CD4-positive, alpha-beta T cell (primary cell): ENCODE data around the gene WNT16. TPM values are rescaled to one million over a fixed set of nuclear protein-coding genes. Genes with fewer than 3 reads are reported as not detected.

Experiments used
- ATAC-seq: fragments of 200-7000 bp; cut with Tn5 transposase; one replicate; pipeline ENCODE4 v1.10.0; 2022; ENCODE audit warnings: mild to moderate bottlenecking; ENCODE audit not compliant: poor library complexity
- CTCF ChIA-PET: fragments of 350-600 bp; sonication (Branson Sonifier 250); formaldehyde crosslinking; loops from one replicate; lab custom pipeline; 2021; ENCODE audit warnings: antibody characterized with exemption, inconsistent platforms; lab: Charles Lee
- POLR2A ChIA-PET: fragments of 350-600 bp; sonication (Branson Sonifier 250); formaldehyde crosslinking; loops from one replicate; lab custom pipeline; 2021; ENCODE audit warnings: antibody characterized with exemption, inconsistent platforms; lab: Charles Lee
- DNase-seq, 14 experiments: peaks; one replicate each; pipeline ENCODE4 v3.0.0-alpha.2; 2013 to 2020; ENCODE audit warnings: mixed read lengths in 2 of 14
- H3K27ac ChIP-seq, 2 donors: one replicate each; pipeline versions ENCODE4 v1.5.1 to v1.7.0; 2013; ENCODE audit warnings: low read length in 2 of 2, low read depth in 1 of 2, mild to moderate bottlenecking in 1 of 2
- H3K27me3 ChIP-seq, 2 experiments: 1 replicate in 1 of 2; 2 replicates in 1 of 2; pipeline versions ENCODE4 v1.6.1 to v1.7.0; 2013; ENCODE audit warnings: low read length in 2 of 2, control low read depth in 1 of 2, mild to moderate bottlenecking in 1 of 2, moderate library complexity in 1 of 2; ENCODE audit not compliant: insufficient read depth in 2 of 2, control insufficient read depth in 1 of 2
- H3K36me3 ChIP-seq: one replicate; pipeline ENCODE4 v1.6.1; 2013; ENCODE audit warnings: low read length, control low read depth; ENCODE audit not compliant: insufficient read depth
- H3K4me1 ChIP-seq: one replicate; pipeline ENCODE4 v1.6.1; 2013; ENCODE audit warnings: low read length, control low read depth; ENCODE audit not compliant: insufficient read depth
- H3K4me3 ChIP-seq: one replicate; pipeline ENCODE4 v1.5.1; 2013; ENCODE audit warnings: mild to moderate bottlenecking, low read length, moderate library complexity
- H3K9me3 ChIP-seq, 2 experiments: 1 replicate in 1 of 2; 2 replicates in 1 of 2; pipeline versions ENCODE4 v1.6.1 to v1.7.0; 2013; ENCODE audit warnings: low read length in 2 of 2, mild to moderate bottlenecking in 2 of 2, control low read depth in 1 of 2, moderate library complexity in 1 of 2; ENCODE audit not compliant: control insufficient read depth in 1 of 2, insufficient read depth in 1 of 2
- H3K27ac Mint-ChIP-seq: one replicate; pipeline ENCODE4 v1.8.0; 2020; ENCODE audit warnings: mixed read lengths
- H3K27me3 Mint-ChIP-seq: one replicate; pipeline ENCODE4 v1.8.0; 2021; ENCODE audit warnings: mixed read lengths
- H3K36me3 Mint-ChIP-seq: one replicate; pipeline ENCODE4 v1.8.0; 2021; ENCODE audit warnings: low read depth, mixed read lengths
- H3K4me1 Mint-ChIP-seq: one replicate; pipeline ENCODE4 v1.8.0; 2021; ENCODE audit warnings: low read depth, mixed read lengths
- H3K4me3 Mint-ChIP-seq: one replicate; pipeline ENCODE4 v1.8.0; 2020; ENCODE audit warnings: mild to moderate bottlenecking, mixed read lengths
- H3K9me3 Mint-ChIP-seq: one replicate; pipeline ENCODE4 v1.8.0; 2020; ENCODE audit warnings: mixed read lengths
- intact Hi-C, 2 experiments: fragments of 100-400 bp; cut with DNase I in 1 of 2; cut with micrococcal nuclease in 1 of 2; formaldehyde crosslinking; loops; one replicate each; pipeline versions ENCODE4 v1.15.1 to v1.9.0; 2023 to 2025; cut with DNase I, micrococcal nuclease
- total RNA-seq, 174 experiments: library from RNA in 2 of 174; stranded (reverse) in 2 of 174; gene quantifications; one replicate each; pipeline ENCODE4 v1.2.3 and lab custom pipeline; 2021 to 2026
- TF ChIP-seq, protein P1 (sequence below): fragments of 200-600 bp; IDR thresholded peaks from one replicate; pipeline ENCODE4 v1.8.0; 2022; ENCODE audit warnings: antibody characterized with exemption, mild to moderate bottlenecking

The WNT16 gene
- total RNA-seq, 2 experiments from 2014 or later = not detected

DNA sequence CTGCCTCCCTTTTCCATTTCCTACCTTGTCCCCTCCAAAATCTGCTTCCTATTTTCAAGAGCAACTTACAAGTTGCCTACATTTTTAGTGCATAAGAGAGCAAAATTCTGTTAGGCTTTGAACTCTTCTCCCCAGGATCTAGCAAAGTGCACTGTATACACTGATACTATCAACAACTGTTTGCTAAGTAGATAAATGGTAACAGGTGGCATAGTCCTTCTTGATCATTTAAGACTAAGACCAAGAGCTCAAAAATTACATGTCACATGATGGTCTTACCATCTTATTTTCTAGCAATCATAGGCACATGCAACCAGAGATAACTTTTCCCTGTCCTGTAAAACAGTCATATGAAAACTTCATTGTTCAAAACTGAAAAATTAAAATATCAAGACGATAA, 51.1 kb downstream of the WNT16 start:
- CTCF ChIA-PET = interaction anchor here (1.2 to 1.8 kb wide), 2 partner anchors 13 to 16 kb away, joined by 5 read pairs; partner anchors contain the start of gene FAM3C
- H3K4me1 Mint-ChIP-seq = peaks cover 22% of the 10 kb centered on the region

DNA sequence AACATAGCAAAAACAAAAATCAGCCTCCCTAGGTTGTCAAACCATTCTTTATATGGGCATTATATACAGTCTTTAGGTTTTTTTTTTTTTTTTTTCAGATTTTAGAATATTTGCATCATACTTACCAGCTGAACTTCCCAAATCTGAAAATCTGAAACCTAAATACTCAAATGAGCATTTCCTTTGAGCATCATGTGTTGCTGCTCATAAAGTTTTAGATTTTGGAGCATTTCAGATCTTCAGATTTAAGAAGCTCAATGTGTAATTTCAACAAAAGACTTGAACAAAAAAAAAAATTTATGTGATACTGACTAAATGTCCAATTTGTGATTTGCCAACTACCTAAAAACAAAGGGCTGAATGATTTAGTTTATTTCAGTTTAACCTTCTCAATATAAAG, 53.7 kb downstream of the WNT16 start:
- H3K36me3 ChIP-seq = peaks cover 14% of the 10 kb centered on the region
- peaks cover 41% of the 10 kb centered on the region for H3K4me1 Mint-ChIP-seq

More for the DNA sequence above, 51.1 kb downstream of the WNT16 start:
- ATAC-seq (no peak), DNase-seq (no peak)
- POLR2A ChIA-PET = interaction anchor here (1.9 kb wide), 1 partner anchor 16 kb away, joined by 6 read pairs; the partner anchor contains the start of gene FAM3C
- intact Hi-C loops = no loop called here
- Histone ChIP-seq H3K9me3 (no peaks in the 10 kb centered on the region), H3K4me1 (peaks cover 3% of the 10 kb centered on the region), H3K27ac (no peak overlapping the region), H3K36me3 (peaks cover 29% of the 10 kb centered on the region), H3K4me3 (no peak overlapping the region), H3K27me3 (no peaks in the 10 kb centered on the region)
- no peak overlapping the region for H3K4me3 Mint-ChIP-seq
- peaks cover 59% of the 10 kb centered on the region for H3K36me3 Mint-ChIP-seq
- H3K27ac Mint-ChIP-seq = no peak overlapping the region
- no peaks in the 10 kb centered on the region for H3K9me3 Mint-ChIP-seq
- H3K27me3 Mint-ChIP-seq = no peaks in the 10 kb centered on the region
- TF ChIP-seq, protein P1, sequence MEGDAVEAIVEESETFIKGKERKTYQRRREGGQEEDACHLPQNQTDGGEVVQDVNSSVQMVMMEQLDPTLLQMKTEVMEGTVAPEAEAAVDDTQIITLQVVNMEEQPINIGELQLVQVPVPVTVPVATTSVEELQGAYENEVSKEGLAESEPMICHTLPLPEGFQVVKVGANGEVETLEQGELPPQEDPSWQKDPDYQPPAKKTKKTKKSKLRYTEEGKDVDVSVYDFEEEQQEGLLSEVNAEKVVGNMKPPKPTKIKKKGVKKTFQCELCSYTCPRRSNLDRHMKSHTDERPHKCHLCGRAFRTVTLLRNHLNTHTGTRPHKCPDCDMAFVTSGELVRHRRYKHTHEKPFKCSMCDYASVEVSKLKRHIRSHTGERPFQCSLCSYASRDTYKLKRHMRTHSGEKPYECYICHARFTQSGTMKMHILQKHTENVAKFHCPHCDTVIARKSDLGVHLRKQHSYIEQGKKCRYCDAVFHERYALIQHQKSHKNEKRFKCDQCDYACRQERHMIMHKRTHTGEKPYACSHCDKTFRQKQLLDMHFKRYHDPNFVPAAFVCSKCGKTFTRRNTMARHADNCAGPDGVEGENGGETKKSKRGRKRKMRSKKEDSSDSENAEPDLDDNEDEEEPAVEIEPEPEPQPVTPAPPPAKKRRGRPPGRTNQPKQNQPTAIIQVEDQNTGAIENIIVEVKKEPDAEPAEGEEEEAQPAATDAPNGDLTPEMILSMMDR = no peak

DNA sequence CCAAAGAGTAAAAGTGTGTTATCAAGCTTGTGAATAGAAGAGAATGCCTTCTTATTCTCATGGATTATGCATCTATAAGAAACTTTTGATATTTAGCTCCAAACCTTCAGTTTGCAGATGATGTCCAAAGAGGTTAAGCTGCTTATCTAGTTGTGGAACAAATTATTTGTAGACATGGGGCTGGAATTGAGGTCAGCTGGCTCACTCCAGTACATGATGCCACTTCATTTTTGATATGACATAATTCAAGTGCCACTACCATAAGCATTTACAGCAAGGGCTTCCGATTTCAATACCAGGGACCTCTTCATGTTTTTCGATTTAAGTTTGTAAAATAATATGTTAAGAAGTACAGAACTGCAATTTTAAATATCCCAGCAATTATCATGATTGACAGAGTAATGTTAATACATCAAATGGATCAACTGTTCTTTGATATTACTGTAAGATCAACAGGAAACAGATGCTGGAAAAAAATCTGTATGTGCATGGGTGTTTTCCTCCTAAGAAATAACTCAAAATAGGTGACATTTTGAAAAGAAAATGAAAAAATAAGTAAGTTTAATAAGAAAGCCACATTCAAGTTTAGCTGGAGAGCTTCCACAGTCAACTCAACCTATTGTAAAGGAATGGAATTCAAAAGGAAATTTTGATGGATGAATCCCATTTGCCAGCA, 54.6 kb downstream of the WNT16 start:
- no peaks in the 10 kb centered on the region for H3K27me3 Mint-ChIP-seq
- no peak overlapping the region for H3K27ac ChIP-seq
- TF ChIP-seq, protein P1 = no peak
- H3K9me3 Mint-ChIP-seq = no peaks in the 10 kb centered on the region
- peaks cover 3% of the 10 kb centered on the region for H3K4me1 ChIP-seq
- H3K36me3 ChIP-seq = peaks cover 5% of the 10 kb centered on the region
- H3K27ac Mint-ChIP-seq = no peak overlapping the region
- H3K4me3 Mint-ChIP-seq = peak overlapping the region; percentile 9
- ChIA-PET POLR2A (interaction anchor here (0.8 to 1.2 kb wide), 3 partner anchors 12 to 16 kb away, joined by 3 to 6 read pairs (median 3); partner anchors contain the start of gene FAM3C), CTCF (interaction anchor here (1.1 to 4.9 kb wide), 2 partner anchors 12 to 16 kb away, joined by 3 to 23 read pairs; partner anchors contain the start of gene FAM3C)
- H3K27me3 ChIP-seq = no peaks in the 10 kb centered on the region
- intact Hi-C loops = no loop called here
- ATAC-seq (no peak), DNase-seq (no peak)
- H3K9me3 ChIP-seq = no peaks in the 10 kb centered on the region
- H3K4me1 Mint-ChIP-seq = peaks cover 48% of the 10 kb centered on the region
- no peak overlapping the region for H3K4me3 ChIP-seq
- peaks cover 34% of the 10 kb centered on the region for H3K36me3 Mint-ChIP-seq

More for the DNA sequence above, 53.7 kb downstream of the WNT16 start:
- no peaks in the 10 kb centered on the region for H3K27me3 ChIP-seq
- Mint-ChIP-seq H3K27ac (no peak overlapping the region), H3K27me3 (no peaks in the 10 kb centered on the region), H3K9me3 (no peaks in the 10 kb centered on the region), H3K4me3 (no peak overlapping the region), H3K36me3 (peaks cover 41% of the 10 kb centered on the region)
- TF ChIP-seq, protein P1 = no peak
- H3K27ac ChIP-seq = no peak overlapping the region
- intact Hi-C loops = no loop called here
- ATAC-seq = no peak
- CTCF ChIA-PET = interaction anchor here (0.7 kb wide), 1 partner anchor 18 kb away, joined by 3 read pairs; no protein-coding TSS in a partner anchor
- POLR2A ChIA-PET = interaction anchor here (0.9 kb wide), 1 partner anchor 13 kb away, joined by 3 read pairs; the partner anchor contains the start of gene FAM3C
- H3K4me1 ChIP-seq = peaks cover 3% of the 10 kb centered on the region
- no peak overlapping the region for H3K4me3 ChIP-seq
- no peak for DNase-seq
- H3K9me3 ChIP-seq = no peaks in the 10 kb centered on the region
